Neural crest cell (in vitro differentiated cells): Measurements from ENCODE around the gene TERF2IP. TPM values are rescaled to one million over a fixed set of nuclear protein-coding genes. Genes with fewer than 3 reads are reported as not detected.

Source experiments
- DNase-seq: peaks from one replicate; pipeline ENCODE4 v3.0.0; 2021; ENCODE audit warnings: low read depth, mixed read lengths, low spot score
- H3K27ac Mint-ChIP-seq: one replicate; pipeline ENCODE4 v1.8.0; 2021; ENCODE audit warnings: mild to moderate bottlenecking, mixed read lengths; ENCODE audit not compliant: unreplicated experiment
- H3K27me3 Mint-ChIP-seq: 2 replicates; pipeline ENCODE4 v1.8.0; 2021; ENCODE audit warnings: low read depth, mild to moderate bottlenecking, mixed read lengths
- H3K36me3 Mint-ChIP-seq: 2 replicates; pipeline ENCODE4 v1.8.0; 2021; ENCODE audit warnings: low read depth, mild to moderate bottlenecking, mixed read lengths
- H3K4me1 Mint-ChIP-seq: 2 replicates; pipeline ENCODE4 v1.8.0; 2021; ENCODE audit warnings: mixed read lengths
- H3K4me3 Mint-ChIP-seq: one replicate; pipeline ENCODE4 v1.8.0; 2021; ENCODE audit warnings: mild to moderate bottlenecking, mixed read lengths
- H3K9me3 Mint-ChIP-seq: 2 replicates; pipeline ENCODE4 v1.8.0; 2021; ENCODE audit warnings: mixed read lengths
- total RNA-seq: library from RNA; stranded (reverse); gene quantifications from 2 replicates; pipeline ENCODE4 v1.2.1, GENCODE V29; 2021
- TF ChIP-seq, protein P1 (sequence below): fragments of 200-600 bp; sonication (generic); conservative IDR thresholded peaks from 2 replicates; pipeline ENCODE4 v1.5.0; 2021; ENCODE audit warnings: antibody characterized with exemption, mild to moderate bottlenecking

Gene TERF2IP
- total RNA-seq, 1 donor from 2014 or later: 47.2 TPM

DNA sequence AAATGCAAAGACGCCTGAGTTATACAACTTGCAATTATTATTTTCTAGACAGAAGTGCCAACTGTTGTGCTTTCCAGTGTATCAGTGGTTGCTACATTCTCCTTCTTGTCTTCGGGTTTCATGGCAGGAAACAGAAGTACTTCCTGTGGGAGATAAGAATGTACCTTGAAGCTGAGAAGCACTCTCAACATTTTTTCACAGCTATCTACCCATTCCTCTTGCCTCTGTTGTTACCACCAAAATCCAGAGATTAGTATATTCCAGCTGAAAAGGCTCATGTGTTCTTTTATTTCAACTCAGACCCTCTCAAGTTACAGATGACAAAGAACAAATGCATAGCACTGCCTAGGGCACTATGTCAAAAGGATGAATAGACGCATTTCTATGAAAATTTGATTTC lies 19.7 kb upstream of the TERF2IP start:
- TF ChIP-seq, protein P1, sequence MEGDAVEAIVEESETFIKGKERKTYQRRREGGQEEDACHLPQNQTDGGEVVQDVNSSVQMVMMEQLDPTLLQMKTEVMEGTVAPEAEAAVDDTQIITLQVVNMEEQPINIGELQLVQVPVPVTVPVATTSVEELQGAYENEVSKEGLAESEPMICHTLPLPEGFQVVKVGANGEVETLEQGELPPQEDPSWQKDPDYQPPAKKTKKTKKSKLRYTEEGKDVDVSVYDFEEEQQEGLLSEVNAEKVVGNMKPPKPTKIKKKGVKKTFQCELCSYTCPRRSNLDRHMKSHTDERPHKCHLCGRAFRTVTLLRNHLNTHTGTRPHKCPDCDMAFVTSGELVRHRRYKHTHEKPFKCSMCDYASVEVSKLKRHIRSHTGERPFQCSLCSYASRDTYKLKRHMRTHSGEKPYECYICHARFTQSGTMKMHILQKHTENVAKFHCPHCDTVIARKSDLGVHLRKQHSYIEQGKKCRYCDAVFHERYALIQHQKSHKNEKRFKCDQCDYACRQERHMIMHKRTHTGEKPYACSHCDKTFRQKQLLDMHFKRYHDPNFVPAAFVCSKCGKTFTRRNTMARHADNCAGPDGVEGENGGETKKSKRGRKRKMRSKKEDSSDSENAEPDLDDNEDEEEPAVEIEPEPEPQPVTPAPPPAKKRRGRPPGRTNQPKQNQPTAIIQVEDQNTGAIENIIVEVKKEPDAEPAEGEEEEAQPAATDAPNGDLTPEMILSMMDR: no peak
- peaks cover 6% of the 10 kb centered on the region for H3K4me1 Mint-ChIP-seq
- H3K36me3 Mint-ChIP-seq: peaks cover 21% of the 10 kb centered on the region
- no peak for DNase-seq
- H3K27ac Mint-ChIP-seq: no peak overlapping the region
- H3K4me3 Mint-ChIP-seq: no peak overlapping the region
- no peaks in the 10 kb centered on the region for H3K9me3 Mint-ChIP-seq
- H3K27me3 Mint-ChIP-seq: no peaks in the 10 kb centered on the region

DNA sequence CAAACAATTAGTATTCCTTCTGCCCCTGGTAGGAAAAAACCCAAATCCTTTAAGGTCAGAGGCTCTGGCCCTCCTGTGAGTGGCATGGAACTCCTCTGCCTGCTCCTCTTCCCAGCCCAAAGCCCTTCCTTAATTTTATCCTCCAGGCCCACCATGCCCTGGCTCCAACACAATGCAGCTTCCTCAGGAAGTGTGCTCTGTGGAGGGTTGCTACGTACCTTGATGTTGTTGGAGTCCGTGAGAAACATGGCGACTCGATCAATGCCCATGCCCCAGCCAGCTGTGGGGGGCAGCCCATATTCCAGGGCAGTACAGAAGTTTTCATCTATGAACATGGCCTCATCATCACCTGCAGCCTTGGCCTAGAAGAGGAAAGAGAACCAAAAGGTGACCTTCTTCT lies 19.2 kb upstream of the TERF2IP start:
- H3K27ac Mint-ChIP-seq: no peak overlapping the region

DNA sequence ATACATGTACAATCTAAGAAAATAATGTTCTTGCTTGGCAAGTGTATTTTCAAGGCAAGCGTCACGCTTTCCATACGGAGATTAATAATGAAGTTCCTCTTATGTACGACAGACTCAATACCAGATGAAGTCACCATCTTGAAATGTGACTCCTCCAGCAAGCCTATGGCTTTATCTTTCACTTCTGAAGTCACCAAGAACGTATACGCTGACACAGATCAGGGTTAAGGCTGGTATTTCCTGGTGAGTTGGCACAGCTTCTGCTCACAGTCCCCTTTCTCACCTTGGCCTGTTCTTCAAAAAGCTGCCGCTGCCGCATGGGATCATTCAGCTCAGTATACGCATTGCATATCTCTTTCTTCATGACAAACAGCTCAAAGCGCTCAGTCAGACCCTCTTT lies 18.4 kb upstream of the TERF2IP start:
- Mint-ChIP-seq H3K27me3 (no peaks in the 10 kb centered on the region), H3K4me3 (no peak overlapping the region), H3K27ac (no peak overlapping the region), H3K4me1 (no peaks in the 10 kb centered on the region), H3K9me3 (no peaks in the 10 kb centered on the region), H3K36me3 (peaks cover 26% of the 10 kb centered on the region)
- DNase-seq: no peak
- TF ChIP-seq, protein P1: no peak

More for the DNA sequence above, 19.2 kb upstream of the TERF2IP start:
- TF ChIP-seq, protein P1: no peak
- Mint-ChIP-seq H3K4me1 (peaks cover 1% of the 10 kb centered on the region), H3K9me3 (no peaks in the 10 kb centered on the region), H3K27me3 (no peaks in the 10 kb centered on the region), H3K36me3 (peaks cover 24% of the 10 kb centered on the region), H3K4me3 (no peak overlapping the region)
- DNase-seq: no peak

DNA sequence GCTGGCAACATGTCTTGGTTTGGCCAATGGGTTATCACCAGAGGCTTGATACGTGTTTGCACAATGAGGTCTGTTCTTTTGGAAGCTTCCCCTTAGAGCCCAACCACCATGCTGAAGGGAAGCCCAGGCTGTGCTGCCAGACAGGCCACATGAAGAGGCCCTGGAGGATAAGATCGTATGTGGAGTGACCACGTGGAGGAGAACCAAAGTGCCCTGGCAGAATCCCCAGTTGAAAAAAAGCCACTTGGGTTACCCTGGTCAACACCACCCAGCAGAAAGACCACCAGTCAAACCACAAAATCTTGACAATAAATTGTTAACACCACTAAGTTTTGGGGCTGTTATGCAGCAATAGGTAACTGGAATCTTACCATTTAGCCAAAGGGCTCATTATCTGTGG lies 17.5 kb upstream of the TERF2IP start:
- TF ChIP-seq, protein P1: no peak
- Mint-ChIP-seq H3K27ac (no peak overlapping the region), H3K9me3 (no peaks in the 10 kb centered on the region), H3K4me3 (no peak overlapping the region), H3K4me1 (no peaks in the 10 kb centered on the region), H3K36me3 (peaks cover 28% of the 10 kb centered on the region), H3K27me3 (no peaks in the 10 kb centered on the region)
- DNase-seq: no peak

DNA sequence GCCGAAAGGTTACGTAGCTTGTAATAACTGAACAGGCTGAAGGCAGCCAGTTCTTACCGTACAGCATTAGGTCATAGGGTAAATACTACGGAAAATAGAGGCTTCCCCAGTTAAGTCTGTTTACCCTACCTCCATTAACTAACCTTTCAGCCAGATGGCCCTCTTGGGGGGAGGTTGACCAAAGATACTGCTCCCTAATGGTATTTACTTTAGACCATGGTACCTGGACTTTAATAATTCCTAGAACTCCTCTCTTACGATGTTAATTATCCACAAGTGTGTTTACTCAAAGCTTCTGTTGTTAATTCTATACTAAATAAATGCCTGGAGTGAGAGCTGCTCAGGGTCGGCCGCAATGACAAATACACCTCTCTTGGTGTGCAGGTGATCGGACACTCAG lies 14.7 kb upstream of the TERF2IP start:
- TF ChIP-seq, protein P1: no peak
- H3K27me3 Mint-ChIP-seq: no peaks in the 10 kb centered on the region
- H3K9me3 Mint-ChIP-seq: no peaks in the 10 kb centered on the region
- no peak for DNase-seq
- peaks cover 25% of the 10 kb centered on the region for H3K36me3 Mint-ChIP-seq
- no peak overlapping the region for H3K4me3 Mint-ChIP-seq
- no peaks in the 10 kb centered on the region for H3K4me1 Mint-ChIP-seq
- no peak overlapping the region for H3K27ac Mint-ChIP-seq

DNA sequence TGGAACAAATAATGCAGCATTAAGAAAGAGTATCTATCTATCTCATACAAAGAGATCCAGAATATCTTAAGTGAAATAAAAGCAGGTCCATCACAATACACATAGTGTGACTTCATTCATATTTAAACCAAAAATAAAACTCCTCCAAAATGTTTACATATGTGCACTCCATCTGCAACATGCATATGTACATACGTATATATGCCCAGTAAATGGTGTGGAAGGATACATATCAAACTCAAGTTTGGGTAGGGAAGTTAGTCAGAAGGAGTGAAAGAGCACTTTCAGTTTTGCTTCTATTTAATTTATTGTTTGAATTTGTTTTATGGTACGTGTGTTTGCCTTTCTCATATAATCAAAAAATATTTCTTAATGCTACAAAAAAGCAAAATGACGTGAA lies 12.5 kb upstream of the TERF2IP start:
- Mint-ChIP-seq H3K27me3 (no peaks in the 10 kb centered on the region), H3K36me3 (peaks cover 25% of the 10 kb centered on the region), H3K9me3 (no peaks in the 10 kb centered on the region), H3K27ac (no peak overlapping the region), H3K4me3 (no peak overlapping the region), H3K4me1 (no peaks in the 10 kb centered on the region)
- TF ChIP-seq, protein P1: no peak
- DNase-seq: no peak
